GM12801 (cell line): ENCODE measurements around the gene KLF6.

Experiments
- CTCF ChIP-seq: IDR thresholded peaks from one replicate; pipeline ENCODE4 v1.5.1; 2011; ENCODE audit warnings: control low read depth; ENCODE audit not compliant: insufficient read length; ENCODE audit errors: extremely low read depth

The KLF6 gene

GRCh38 chr10:3816995-3817394, 32.0 kb upstream of the KLF6 start:
- no peak for TF ChIP-seq CTCF

GRCh38 chr10:3814838-3815220, 29.8 kb upstream of the KLF6 start:
- no peak for TF ChIP-seq CTCF

- no peak for TF ChIP-seq CTCF
These were observed 29.2 kb upstream of the KLF6 start for GRCh38 chr10:3813986-3814837.

- TF ChIP-seq CTCF = no peak
These were observed 28.3 kb upstream of the KLF6 start for GRCh38 chr10:3813267-3813666.

- no peak for TF ChIP-seq CTCF
These were observed 27.1 kb upstream of the KLF6 start for GRCh38 chr10:3812141-3812540.

- TF ChIP-seq CTCF = no peak
These were observed 26.4 kb upstream of the KLF6 start for GRCh38 chr10:3811291-3811870.

- no peak for TF ChIP-seq CTCF
These were observed 23.7 kb upstream of the KLF6 start for GRCh38 chr10:3808689-3809199.
